Caco-2 (cell line): ENCODE data around the gene FBXL12. TPM values are rescaled to one million over a fixed set of nuclear protein-coding genes. Genes with fewer than 3 reads are reported as not detected.

ENCODE experiments used
- BruUV-seq: library from RNA; stranded (reverse); fragments of 400-500 nt; replicated peaks from 2 replicates; lab custom pipeline; 2021; lab: Mats Ljungman, UMichigan
- CTCF ChIA-PET: fragments of 300-600 bp; sonication (Branson Sonifier 250); formaldehyde crosslinking; loops from one replicate; lab custom pipeline; 2022; ENCODE audit warnings: antibody characterized with exemption; lab: Charles Lee
- POLR2A ChIA-PET: fragments of 300-600 bp; sonication (Branson Sonifier 250); formaldehyde crosslinking; loops from one replicate; lab custom pipeline; 2022; ENCODE audit warnings: antibody characterized with exemption; lab: Charles Lee
- DNase-seq, 2 experiments: peaks; one replicate each; pipeline versions ENCODE4 v3.0.0 to v3.0.0-alpha.2; 2020 to 2022
- H3K27me3 ChIP-seq: replicated peaks from 2 replicates; pipeline ENCODE4 v1.6.0; 2011; ENCODE audit warnings: low read length; ENCODE audit not compliant: control insufficient read depth, insufficient read depth
- H3K36me3 ChIP-seq: 2 replicates; pipeline ENCODE4 v1.5.1; 2011; ENCODE audit warnings: low read length; ENCODE audit not compliant: control insufficient read depth, insufficient read depth
- H3K4me1 ChIP-seq: fragments of 250-450 bp; sonication (Bioruptor Pico); 2 replicates; pipeline ENCODE4 v1.5.1; 2020; ENCODE audit warnings: mild to moderate bottlenecking
- H3K4me3 ChIP-seq: 2 replicates; pipeline ENCODE4 v1.5.1; 2011; ENCODE audit warnings: low read depth, mild to moderate bottlenecking, control low read depth, low read length
- H3K9me3 ChIP-seq: fragments of 250-450 bp; sonication (Bioruptor Pico); 2 replicates; pipeline ENCODE4 v1.5.1; 2020; ENCODE audit warnings: mild to moderate bottlenecking, moderate library complexity
- H3K27ac Mint-ChIP-seq: one replicate; pipeline ENCODE4 v1.8.0; 2022; ENCODE audit warnings: mixed read lengths; ENCODE audit not compliant: unreplicated experiment
- H3K27me3 Mint-ChIP-seq: one replicate; pipeline ENCODE4 v1.8.0; 2022; ENCODE audit warnings: mixed read lengths; ENCODE audit not compliant: insufficient read depth, unreplicated experiment
- H3K36me3 Mint-ChIP-seq: one replicate; pipeline ENCODE4 v1.8.0; 2022; ENCODE audit warnings: mild to moderate bottlenecking, mixed read lengths; ENCODE audit not compliant: insufficient read depth, unreplicated experiment
- H3K4me1 Mint-ChIP-seq: one replicate; pipeline ENCODE4 v1.8.0; 2022; ENCODE audit warnings: low read depth, mixed read lengths; ENCODE audit not compliant: unreplicated experiment
- H3K4me3 Mint-ChIP-seq: one replicate; pipeline ENCODE4 v1.8.0; 2022; ENCODE audit warnings: mild to moderate bottlenecking, moderate library complexity, mixed read lengths; ENCODE audit not compliant: unreplicated experiment
- H3K9me3 Mint-ChIP-seq: one replicate; pipeline ENCODE4 v1.8.0; 2022; ENCODE audit warnings: mixed read lengths; ENCODE audit not compliant: unreplicated experiment
- CTCF ChIP-seq, 2 experiments: fragments of 200-600 bp in 1 of 2; IDR thresholded peaks; 1 replicate in 1 of 2; 2 replicates in 1 of 2; pipeline versions ENCODE4 v1.5.1 to v1.8.0; 2011 to 2022; ENCODE audit warnings: antibody characterized with exemption in 1 of 2, control low read depth in 1 of 2, inconsistent platforms in 1 of 2, low read depth in 1 of 2, low read length in 1 of 2, mild to moderate bottlenecking in 1 of 2, moderate library complexity in 1 of 2; ENCODE audit not compliant: insufficient read depth in 1 of 2, severe bottlenecking in 1 of 2, unreplicated experiment in 1 of 2
- intact Hi-C: fragments of 100-400 bp; cut with micrococcal nuclease; formaldehyde crosslinking; loops from one replicate; pipeline ENCODE4 v1.10.0; 2022; ENCODE audit not compliant: unreplicated experiment
- total RNA-seq: library from RNA; stranded (reverse); gene quantifications from 2 replicates; pipeline ENCODE4 v1.2.3, GENCODE V29; 2022

The FBXL12 gene
- total RNA-seq, 1 experiment from 2014 or later = 39.9 TPM

- ChIA-PET POLR2A (no interaction called here), CTCF (no interaction called here)
- BruUV-seq = no TSS peak
- intact Hi-C loops = no loop called here
- no peaks in the 10 kb centered on the region for H3K27me3 Mint-ChIP-seq
- no peak overlapping the region for H3K27ac Mint-ChIP-seq
- H3K4me1 Mint-ChIP-seq = no peaks in the 10 kb centered on the region
- no peaks in the 10 kb centered on the region for H3K9me3 Mint-ChIP-seq
- H3K36me3 ChIP-seq = peaks cover 2% of the 10 kb centered on the region
- H3K4me3 Mint-ChIP-seq = no peak overlapping the region
- no peaks in the 10 kb centered on the region for H3K27me3 ChIP-seq
- no peak overlapping the region for H3K4me3 ChIP-seq
- H3K9me3 ChIP-seq = no peaks in the 10 kb centered on the region
- no peak for DNase-seq
- peaks cover 8% of the 10 kb centered on the region for H3K36me3 Mint-ChIP-seq
- TF ChIP-seq CTCF (IDR thresholded peaks at IDR 0.05; ENCODE audit: insufficient read depth in 1 of 2, low read depth in 1 of 2, low read length in 1 of 2, severe bottlenecking in 1 of 2, unreplicated experiment in 1 of 2) = no peak
- no peaks in the 10 kb centered on the region for H3K4me1 ChIP-seq
These were observed 12.1 kb downstream of the FBXL12 start for GRCh38 chr19:9806803-9807202.

GRCh38 chr19:9801976-9802375, 16.9 kb downstream of the FBXL12 start:
- Histone ChIP-seq H3K36me3 (no peaks in the 10 kb centered on the region), H3K9me3 (no peaks in the 10 kb centered on the region), H3K4me1 (no peaks in the 10 kb centered on the region), H3K27me3 (no peaks in the 10 kb centered on the region), H3K4me3 (no peak overlapping the region)
- no TSS peak for BruUV-seq
- Mint-ChIP-seq H3K27me3 (no peaks in the 10 kb centered on the region), H3K4me3 (no peak overlapping the region), H3K4me1 (no peaks in the 10 kb centered on the region), H3K9me3 (no peaks in the 10 kb centered on the region), H3K36me3 (no peaks in the 10 kb centered on the region), H3K27ac (no peak overlapping the region)
- CTCF ChIA-PET = no interaction called here
- no peak for TF ChIP-seq CTCF (IDR thresholded peaks at IDR 0.05; ENCODE audit: insufficient read depth in 1 of 2, low read depth in 1 of 2, low read length in 1 of 2, severe bottlenecking in 1 of 2, unreplicated experiment in 1 of 2)
- DNase-seq = no peak
- intact Hi-C loops = no loop called here
- POLR2A ChIA-PET = no interaction called here

- Mint-ChIP-seq H3K27ac (no peak overlapping the region), H3K27me3 (no peaks in the 10 kb centered on the region)
These were observed 19.7 kb downstream of the FBXL12 start for GRCh38 chr19:9799162-9799561.

More at GRCh38 chr19:9799162-9799561, 19.7 kb downstream of the FBXL12 start:
- ChIA-PET POLR2A (interaction anchor here (0.6 kb wide), 1 partner anchor 31 kb away, joined by 5 read pairs; no protein-coding TSS in a partner anchor), CTCF (no interaction called here)
- Mint-ChIP-seq H3K36me3 (no peaks in the 10 kb centered on the region), H3K9me3 (no peaks in the 10 kb centered on the region), H3K4me1 (no peaks in the 10 kb centered on the region), H3K4me3 (no peak overlapping the region)
- H3K9me3 ChIP-seq = no peaks in the 10 kb centered on the region
- H3K4me3 ChIP-seq = no peak overlapping the region
- intact Hi-C loops = loop anchor here (5.0 kb wide), 1 partner anchor 592 kb away; no protein-coding TSS in a partner anchor
- no peaks in the 10 kb centered on the region for H3K27me3 ChIP-seq
- H3K36me3 ChIP-seq = no peaks in the 10 kb centered on the region
- no peak for TF ChIP-seq CTCF (IDR thresholded peaks at IDR 0.05; ENCODE audit: insufficient read depth in 1 of 2, low read depth in 1 of 2, low read length in 1 of 2, severe bottlenecking in 1 of 2, unreplicated experiment in 1 of 2)
- no TSS peak for BruUV-seq
- DNase-seq = no peak
- H3K4me1 ChIP-seq = no peaks in the 10 kb centered on the region
